GM19193 (cell line): ENCODE data around the gene ALDH1A1.

Source experiments
- POLR2A ChIP-seq: IDR thresholded peaks from 4 replicates; pipeline ENCODE4 v1.6.1; 2011; ENCODE audit not compliant: insufficient read depth, insufficient read length; ENCODE audit errors: extremely low read depth

ALDH1A1 gene

DNA sequence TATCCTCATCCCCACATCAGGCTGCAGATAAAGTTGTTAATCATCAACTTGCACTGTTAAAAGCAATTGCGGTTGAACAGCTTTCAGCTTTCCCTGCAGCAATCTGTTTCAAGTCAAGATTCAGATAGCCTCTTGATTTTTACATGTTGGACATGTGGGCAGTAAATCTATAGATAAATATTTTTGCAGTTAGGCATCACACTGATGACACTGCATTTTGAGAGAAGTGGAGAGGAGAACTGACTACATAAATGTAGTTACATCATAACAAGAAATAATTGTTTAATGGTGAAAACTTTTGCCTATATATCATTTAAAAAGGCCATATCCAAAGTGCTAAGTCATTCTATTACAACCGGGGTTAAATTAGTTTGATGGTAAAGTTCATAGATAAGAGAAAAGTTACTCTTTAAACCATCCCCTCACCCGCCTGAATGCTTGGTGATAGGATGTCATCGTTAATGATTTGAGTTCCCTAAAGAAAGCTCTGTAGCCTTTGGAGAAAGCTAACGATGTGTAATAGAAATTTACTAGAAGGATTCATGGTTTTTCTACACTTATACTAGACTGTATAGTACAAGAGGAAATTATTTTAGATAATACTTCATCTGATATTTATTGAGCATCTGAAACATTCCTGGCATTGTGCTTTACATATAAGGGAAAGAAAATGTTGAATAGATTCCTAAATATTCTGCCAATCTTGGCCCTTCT, 30.8 kb upstream of the ALDH1A1 start:
- no peak for TF ChIP-seq POLR2A

DNA sequence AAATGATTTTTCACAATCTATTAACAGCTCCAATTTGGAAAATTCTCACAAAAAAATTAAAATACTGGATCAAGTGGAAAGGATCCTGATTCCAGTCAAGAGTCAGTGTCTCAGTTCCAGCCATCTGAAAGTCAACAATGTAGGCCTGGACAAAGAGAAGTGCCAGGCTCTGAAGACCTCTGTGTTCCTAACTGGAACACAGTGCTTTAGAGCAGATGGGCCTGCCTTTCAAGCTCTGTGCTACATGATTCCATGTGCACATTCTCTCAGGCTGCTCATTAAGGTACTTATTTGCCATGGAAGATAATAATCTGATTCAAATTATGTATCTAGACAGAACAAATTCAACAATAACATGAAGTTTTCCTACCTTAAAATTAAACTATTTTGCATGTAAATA, 30.2 kb upstream of the ALDH1A1 start:
- no peak for TF ChIP-seq POLR2A

DNA sequence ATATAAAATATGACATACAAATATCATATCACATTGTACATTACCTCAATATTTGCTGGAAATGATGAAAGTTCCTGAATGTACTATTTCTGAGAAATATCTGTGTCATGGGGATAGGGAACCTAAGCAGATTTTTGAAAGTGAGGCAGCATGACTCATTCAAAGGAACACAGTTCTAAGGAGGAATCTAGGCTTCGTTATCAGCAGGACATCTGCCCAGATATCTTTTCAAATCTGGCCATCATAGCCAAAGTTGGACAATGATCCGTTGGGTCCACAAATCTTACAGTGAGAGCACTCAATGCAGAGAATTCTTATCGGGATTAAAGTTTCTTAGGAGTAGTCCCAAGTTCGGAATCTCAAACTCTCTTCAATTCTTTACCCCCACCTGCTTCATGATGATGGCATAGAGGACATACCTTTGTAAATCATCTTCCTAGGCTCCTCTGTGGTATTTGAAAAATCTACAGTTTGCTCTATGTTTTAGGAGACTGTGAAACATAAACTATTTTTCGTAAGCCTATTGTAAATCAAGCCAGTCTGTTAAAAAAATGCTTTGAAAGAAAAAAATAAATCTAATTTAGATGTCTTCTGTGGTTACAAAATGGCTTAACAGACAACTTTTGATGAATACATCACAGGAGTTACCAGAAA, 29.4 kb upstream of the ALDH1A1 start:
- TF ChIP-seq POLR2A: no peak

DNA sequence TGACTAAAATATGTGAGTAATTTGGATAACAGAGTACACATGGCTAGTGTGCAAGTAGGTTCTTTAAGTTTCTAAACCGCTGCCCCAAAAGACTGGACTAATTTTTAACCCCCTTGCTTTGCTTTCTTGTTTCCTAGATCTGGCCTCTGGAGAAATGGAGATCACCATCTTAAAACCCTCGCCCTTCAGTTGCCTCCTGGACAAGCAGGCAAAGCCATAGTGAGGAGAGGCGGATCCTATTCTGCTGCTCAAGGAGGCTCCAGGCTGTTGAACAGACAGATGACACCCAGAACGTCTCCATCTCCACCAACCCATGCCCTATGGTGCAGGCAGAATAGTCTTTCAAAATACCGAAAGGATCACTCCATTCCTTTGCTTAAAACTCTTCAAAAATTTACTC, 28.6 kb upstream of the ALDH1A1 start:
- no peak for TF ChIP-seq POLR2A

DNA sequence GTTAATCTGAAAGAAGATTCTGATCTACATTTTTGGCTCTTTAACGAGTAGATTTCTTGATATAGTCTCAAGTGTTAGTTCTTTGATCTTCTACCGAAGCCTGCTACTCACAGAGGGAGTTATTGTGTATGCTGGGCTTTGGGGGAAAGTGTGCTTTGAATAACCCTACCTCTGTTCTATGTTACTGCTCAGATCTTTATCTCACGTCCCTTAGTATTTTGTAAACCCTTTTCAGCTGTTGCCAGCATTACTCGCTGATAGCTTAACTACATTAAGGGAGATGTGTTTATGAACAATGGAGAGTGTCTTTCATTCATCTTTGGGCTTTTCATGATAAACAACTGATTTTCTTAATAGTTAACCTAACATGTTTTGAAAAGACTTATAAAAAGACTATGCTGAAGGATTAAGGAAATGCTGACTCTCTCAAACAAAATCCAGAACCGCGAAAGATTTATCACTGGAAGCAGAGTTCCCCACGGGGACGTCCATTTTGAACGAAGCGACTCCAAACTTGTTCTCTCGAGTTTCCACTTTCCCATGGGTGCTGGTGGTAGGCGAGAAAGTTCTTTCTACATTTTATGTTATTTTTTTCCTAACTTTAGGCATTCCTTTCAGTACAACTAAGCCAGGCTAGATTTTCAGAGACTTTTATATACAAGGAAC, 27.9 kb upstream of the ALDH1A1 start:
- TF ChIP-seq POLR2A: no peak

DNA sequence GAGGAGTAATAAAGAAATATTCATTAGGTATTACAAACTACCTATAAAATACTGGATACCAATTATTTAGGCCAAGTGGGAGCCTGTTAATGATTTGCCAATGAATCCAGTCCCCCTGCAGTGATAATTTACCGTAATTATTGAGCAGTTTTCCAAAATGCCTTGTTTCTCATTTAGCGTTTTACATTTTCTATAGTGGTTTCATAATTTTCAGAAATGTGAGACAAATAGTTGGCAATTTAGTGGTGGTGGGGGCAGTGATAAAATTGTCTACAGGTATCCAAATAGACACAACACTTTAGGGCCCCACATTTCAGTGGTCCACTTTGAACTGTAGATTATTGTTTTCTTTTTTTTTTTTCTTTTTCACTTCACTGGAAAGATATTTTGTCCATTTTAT, 27.3 kb upstream of the ALDH1A1 start:
- TF ChIP-seq POLR2A: no peak

DNA sequence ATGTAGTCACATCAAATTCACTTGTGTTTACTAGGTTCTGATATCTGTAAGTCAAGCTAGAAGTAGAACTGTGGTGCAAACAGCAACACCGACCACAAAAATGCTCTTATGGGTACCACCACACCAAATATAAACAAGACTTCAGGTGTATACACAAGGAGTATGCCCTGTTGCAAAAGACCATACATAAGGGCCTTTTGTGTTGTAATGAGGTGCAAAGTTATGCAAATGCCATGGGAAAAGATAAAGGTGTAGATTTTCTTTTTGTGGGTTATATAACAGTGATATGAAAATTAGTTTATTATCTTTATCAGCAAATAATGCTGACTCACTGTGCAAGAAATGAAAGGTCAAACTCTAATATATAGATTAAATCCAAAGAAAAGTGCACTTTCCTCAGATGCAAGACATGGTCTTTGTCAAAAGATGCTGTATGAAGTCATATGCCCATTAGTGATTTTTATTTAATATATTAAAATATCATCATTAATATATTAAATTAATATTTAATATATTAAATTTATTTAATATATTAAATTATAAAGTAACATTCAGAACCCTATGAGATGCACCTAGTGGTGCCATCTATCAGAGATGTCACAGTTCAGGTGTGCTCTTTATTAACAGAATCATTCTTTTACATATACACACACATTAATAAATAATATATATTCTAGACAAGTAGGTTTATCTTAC, 26.7 kb upstream of the ALDH1A1 start:
- no peak for TF ChIP-seq POLR2A

DNA sequence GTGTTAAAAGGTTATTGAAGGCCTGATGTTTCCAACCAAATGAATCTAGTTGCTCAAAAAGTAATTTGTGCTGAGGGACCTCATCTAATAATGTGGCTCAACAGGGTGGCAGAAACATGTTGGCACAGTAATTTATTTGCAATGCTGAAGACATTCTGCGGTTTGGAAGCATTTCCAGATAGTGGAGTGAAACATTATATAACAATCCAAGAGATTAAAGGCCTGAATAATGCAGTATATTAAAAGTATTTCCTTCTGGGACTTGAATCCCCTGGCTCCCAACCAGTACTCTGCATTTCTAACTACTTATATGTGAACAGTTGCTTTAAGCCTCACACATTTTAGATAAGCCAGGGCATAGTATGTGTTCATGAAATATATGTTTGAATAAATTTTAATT, 25.9 kb upstream of the ALDH1A1 start:
- no peak for TF ChIP-seq POLR2A

DNA sequence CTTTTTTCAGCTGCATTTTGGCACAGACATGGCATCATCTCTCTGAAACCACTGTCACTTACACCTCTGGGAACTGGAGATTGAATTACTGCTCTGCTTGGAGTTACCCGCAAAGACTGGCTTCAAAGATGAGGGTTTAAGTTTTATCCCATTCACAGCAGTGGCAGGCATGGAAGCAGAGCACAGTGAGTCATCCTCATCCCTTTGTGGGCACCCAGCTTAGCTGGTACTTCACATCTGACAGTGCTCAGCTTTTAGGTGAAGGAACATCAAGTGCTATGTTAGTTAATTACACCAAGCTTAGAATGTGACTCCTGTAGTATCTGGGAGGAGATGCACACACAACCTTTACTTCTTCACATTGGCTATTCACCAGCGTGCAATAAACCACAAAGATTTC, 24.8 kb upstream of the ALDH1A1 start:
- no peak for TF ChIP-seq POLR2A

DNA sequence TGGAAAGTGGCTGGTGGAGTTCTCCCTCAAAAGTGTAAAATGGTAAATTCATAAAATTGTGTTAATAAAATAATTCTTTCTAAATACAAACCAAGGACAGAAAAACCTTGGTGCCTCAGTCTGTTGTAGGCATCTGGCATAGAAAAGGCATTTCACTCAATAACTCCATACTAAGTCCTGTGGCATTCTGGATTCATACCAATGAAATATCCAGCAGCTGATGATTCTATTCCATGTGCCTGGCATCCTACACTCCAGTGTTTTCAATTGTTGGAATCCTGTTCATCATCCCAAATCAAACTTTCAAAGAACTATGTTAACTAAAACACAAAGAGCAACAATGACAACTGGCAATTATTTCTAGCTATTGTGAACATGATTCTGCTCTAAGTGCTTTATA, 21.6 kb upstream of the ALDH1A1 start:
- no peak for TF ChIP-seq POLR2A

DNA sequence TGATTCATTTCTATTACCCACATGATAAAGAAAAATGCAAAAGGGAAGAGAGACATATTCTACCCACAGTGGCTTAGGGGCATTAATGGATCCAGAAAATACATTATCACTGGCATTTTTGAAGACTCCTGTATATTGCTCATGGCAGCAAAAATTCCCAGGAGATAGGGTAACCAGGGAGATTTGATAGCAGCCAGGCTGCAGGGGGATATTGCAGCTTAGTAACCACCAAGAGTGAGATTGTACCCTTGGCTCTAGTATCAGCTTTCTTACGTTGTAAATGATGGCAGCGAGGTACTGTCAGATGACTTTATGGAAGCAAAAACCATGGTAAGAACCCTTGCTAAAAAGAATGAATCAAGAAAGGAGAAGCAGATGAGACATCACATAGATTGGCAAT, 19.8 kb upstream of the ALDH1A1 start:
- TF ChIP-seq POLR2A: no peak

DNA sequence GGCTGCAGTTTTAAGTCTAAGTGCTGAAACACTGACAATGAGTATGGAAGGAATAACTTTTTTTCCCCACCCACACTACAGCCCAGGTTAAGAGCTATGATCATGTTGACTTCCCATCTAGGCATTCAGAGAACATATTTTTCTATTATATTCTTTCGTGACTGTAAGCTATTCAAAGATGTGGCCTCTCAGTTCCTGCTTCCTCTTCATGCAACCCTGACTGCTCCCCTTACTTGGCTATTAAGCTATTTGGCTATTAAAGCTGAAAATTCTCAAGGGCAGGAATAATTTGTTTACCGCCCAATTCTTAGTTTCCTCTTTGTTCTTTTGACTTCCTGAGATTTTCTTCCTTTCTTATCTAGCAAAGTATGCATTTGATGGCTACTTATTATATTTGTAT, 18.6 kb upstream of the ALDH1A1 start:
- no peak for TF ChIP-seq POLR2A

DNA sequence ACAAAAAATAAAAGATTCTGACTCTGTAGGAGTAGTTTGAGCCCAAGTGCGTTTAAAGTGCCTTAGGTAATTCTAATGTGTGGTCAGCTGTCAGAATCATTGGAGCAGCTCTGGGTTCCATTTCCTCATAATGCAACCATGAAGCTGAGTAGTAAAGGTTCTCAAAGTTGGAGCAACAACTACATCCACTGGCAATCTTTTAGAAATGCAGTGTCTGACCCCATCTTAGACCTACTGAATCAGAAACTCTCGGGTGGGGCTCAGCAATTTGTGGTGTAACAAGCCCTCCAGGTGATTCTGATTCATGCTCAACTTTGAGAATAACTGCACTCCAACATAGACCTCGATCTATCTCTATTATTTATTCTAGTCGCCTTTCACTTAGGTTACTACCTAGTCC, 7.6 kb upstream of the ALDH1A1 start:
- TF ChIP-seq POLR2A: no peak

DNA sequence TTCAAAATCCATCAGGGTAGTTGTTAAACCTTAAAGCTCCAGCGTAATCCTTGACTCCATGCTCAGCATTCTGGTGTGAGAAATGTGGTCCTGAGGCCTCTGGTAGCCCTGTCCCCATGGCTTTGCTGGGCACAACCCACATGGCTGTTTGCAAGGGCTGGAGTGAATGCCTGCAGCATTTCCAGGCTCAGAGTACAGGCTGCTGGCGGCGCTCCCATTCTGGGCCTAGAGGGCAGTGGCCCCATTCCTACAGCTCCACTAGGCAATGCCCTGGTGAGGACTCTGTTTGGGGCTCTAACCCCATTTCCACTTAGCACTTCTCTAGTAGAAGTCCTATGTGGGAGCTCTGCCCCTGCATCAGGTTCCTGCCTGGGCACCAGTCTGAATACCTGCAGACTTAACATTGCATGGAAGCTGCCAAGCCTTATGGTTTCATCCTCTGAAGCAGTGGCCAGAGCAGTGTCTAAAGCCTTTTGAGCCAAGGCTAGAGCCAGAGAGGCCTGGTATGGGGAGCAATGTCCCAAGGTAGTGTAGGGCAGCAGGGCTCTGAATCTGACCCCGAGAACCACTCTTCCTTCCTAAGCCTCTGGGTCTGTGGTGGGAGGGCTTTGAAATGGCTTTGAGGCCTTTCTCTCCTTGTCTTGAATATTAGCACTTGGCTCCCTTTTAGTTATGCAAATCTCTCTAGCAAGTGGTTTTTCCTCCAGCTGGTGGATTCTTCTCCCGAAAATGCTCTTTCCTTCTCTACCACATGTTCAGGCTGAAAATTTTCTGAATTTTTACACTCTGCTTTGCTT, 5.8 kb upstream of the ALDH1A1 start:
- no peak for TF ChIP-seq POLR2A

DNA sequence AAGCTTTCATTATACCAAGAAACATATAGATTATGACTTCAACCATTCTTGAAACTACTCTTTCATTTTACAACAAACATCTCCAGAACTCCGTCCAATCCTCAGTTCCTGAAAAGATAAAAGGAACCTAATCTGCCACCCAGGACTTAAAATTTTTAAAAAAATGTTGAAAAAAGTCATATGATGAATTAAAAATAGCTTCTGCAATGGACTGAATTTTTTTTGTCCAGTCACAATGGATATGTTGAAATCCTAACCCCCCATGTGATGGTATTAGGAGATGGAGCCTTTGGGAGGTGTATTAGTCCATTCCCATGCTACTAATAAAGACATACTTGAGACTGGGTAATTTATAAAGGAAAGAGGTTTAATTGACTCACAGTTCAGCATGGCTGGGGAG, 2.7 kb upstream of the ALDH1A1 start:
- TF ChIP-seq POLR2A: no peak

DNA sequence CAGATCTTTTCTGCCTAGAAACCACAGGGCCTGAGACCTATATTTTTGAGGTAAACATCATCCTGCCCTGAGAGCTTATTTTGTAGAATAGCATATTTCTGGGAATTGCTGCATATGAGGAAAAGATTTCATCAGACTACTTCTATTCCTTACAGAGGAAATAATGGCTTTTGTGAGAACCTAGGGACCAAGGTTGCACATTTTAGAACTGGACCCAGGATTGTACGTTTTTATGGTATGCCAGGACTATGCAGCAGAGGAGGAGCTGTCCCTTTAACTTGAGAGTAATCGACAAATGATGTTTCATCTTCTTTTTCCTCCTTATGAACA, 2.2 kb upstream of the ALDH1A1 start:
- no peak for TF ChIP-seq POLR2A
